H9 (cell line): ENCODE results near the gene CAMK2B. TPM values are rescaled to one million over a fixed set of nuclear protein-coding genes. Genes with fewer than 3 reads are reported as not detected.

Source experiments
- DNase-seq: peaks from one replicate; pipeline ENCODE4 v3.0.0-alpha.2; 2017
- H2AFZ ChIP-seq: one replicate; pipeline ENCODE4 v1.6.1; 2013; ENCODE audit warnings: mild to moderate bottlenecking, low read length, control low read depth, moderate library complexity
- H2AK5ac ChIP-seq: 2 replicates; pipeline ENCODE4 v1.6.1; 2013; ENCODE audit warnings: low read length, control low read depth, mixed read lengths; ENCODE audit not compliant: insufficient read length
- H2BK120ac ChIP-seq: one replicate; pipeline ENCODE4 v1.6.1; 2013; ENCODE audit warnings: low read depth, mild to moderate bottlenecking, low read length, control low read depth, inconsistent platforms; ENCODE audit not compliant: poor library complexity, severe bottlenecking
- H2BK12ac ChIP-seq: 2 replicates; pipeline ENCODE4 v1.6.1; 2013; ENCODE audit warnings: low read length, control low read depth, mixed read lengths, low read depth; ENCODE audit not compliant: insufficient read length
- H2BK15ac ChIP-seq: 2 replicates; pipeline ENCODE4 v1.6.1; 2013; ENCODE audit warnings: low read depth, low read length, control low read depth
- H2BK20ac ChIP-seq: one replicate; pipeline ENCODE4 v1.6.1; 2013; ENCODE audit warnings: low read depth, mild to moderate bottlenecking, low read length, control low read depth, inconsistent platforms; ENCODE audit not compliant: poor library complexity, severe bottlenecking
- H2BK5ac ChIP-seq: 2 replicates; pipeline ENCODE4 v1.6.1; 2013; ENCODE audit warnings: low read length, control low read depth, mixed read lengths; ENCODE audit not compliant: insufficient read length
- H3K14ac ChIP-seq: 2 replicates; pipeline ENCODE4 v1.6.1; 2013; ENCODE audit warnings: low read length, control low read depth; ENCODE audit not compliant: insufficient read depth
- H3K18ac ChIP-seq: 2 replicates; pipeline ENCODE4 v1.6.1; 2013; ENCODE audit warnings: low read depth, mild to moderate bottlenecking, mixed read lengths, low read length, control low read depth; ENCODE audit not compliant: insufficient read length
- H3K23ac ChIP-seq: 2 replicates; pipeline ENCODE4 v1.6.1; 2013; ENCODE audit warnings: low read length, control low read depth, mixed read lengths, low read depth; ENCODE audit not compliant: insufficient read length
- H3K23me2 ChIP-seq: 2 replicates; pipeline ENCODE4 v1.6.1; 2013; ENCODE audit warnings: low read depth, mild to moderate bottlenecking, mixed read lengths, low read length, control low read depth; ENCODE audit not compliant: insufficient read length, poor library complexity, severe bottlenecking
- H3K27ac ChIP-seq: 2 replicates; pipeline ENCODE4 v1.5.1; 2013; ENCODE audit warnings: low read length, control low read depth, mixed read lengths, low read depth; ENCODE audit not compliant: insufficient read length
- H3K27me3 ChIP-seq: 2 replicates; pipeline ENCODE4 v1.6.1; 2013; ENCODE audit warnings: low read length, control low read depth, inconsistent platforms; ENCODE audit not compliant: insufficient read depth
- H3K4ac ChIP-seq: 2 replicates; pipeline ENCODE4 v1.6.1; 2013; ENCODE audit warnings: low read depth, mild to moderate bottlenecking, control low read depth, inconsistent platforms, low read length, moderate library complexity
- H3K4me1 ChIP-seq: 2 replicates; pipeline ENCODE4 v1.6.1; 2013; ENCODE audit warnings: low read length, control low read depth, inconsistent platforms; ENCODE audit not compliant: insufficient read depth
- H3K4me2 ChIP-seq: 2 replicates; pipeline ENCODE4 v1.6.1; 2013; ENCODE audit warnings: low read length, control low read depth, mixed read lengths; ENCODE audit not compliant: insufficient read length, insufficient read depth
- H3K56ac ChIP-seq: 2 replicates; pipeline ENCODE4 v1.6.1; 2013; ENCODE audit warnings: low read depth, mild to moderate bottlenecking, mixed read lengths, low read length, control low read depth; ENCODE audit not compliant: insufficient read length
- H3K79me1 ChIP-seq: 2 replicates; pipeline ENCODE4 v1.6.1; 2013; ENCODE audit warnings: low read depth, mild to moderate bottlenecking, moderate library complexity, low read length, control low read depth, inconsistent platforms; ENCODE audit not compliant: insufficient read depth, poor library complexity, severe bottlenecking
- H3K79me2 ChIP-seq: 2 replicates; pipeline ENCODE4 v1.6.1; 2013; ENCODE audit warnings: low read length, control low read depth, inconsistent platforms; ENCODE audit not compliant: insufficient read depth
- H3K9ac ChIP-seq: 2 replicates; pipeline ENCODE4 v1.6.1; 2013; ENCODE audit warnings: low read length, control low read depth, mixed read lengths; ENCODE audit not compliant: insufficient read length; ENCODE audit errors: extremely low read depth
- H3K9me3 ChIP-seq: one replicate; pipeline ENCODE4 v1.6.1; 2013; ENCODE audit warnings: low read depth, low read length, inconsistent platforms; ENCODE audit not compliant: control insufficient read depth
- H3T11ph ChIP-seq: one replicate; pipeline ENCODE4 v1.6.1; 2013; ENCODE audit warnings: mild to moderate bottlenecking, low read length, control low read depth, inconsistent platforms
- H4K20me1 ChIP-seq: one replicate; pipeline ENCODE4 v1.6.1; 2013; ENCODE audit not compliant: control insufficient read depth, insufficient read length, insufficient read depth
- H4K5ac ChIP-seq: 2 replicates; pipeline ENCODE4 v1.6.1; 2013; ENCODE audit warnings: low read depth, mild to moderate bottlenecking, mixed read lengths, low read length, control low read depth; ENCODE audit not compliant: insufficient read length
- H4K8ac ChIP-seq: replicated peaks from 2 replicates; pipeline ENCODE4 v1.6.1; 2013; ENCODE audit warnings: low read length, control low read depth, mixed read lengths, low read depth; ENCODE audit not compliant: insufficient read length
- H4K91ac ChIP-seq: 2 replicates; pipeline ENCODE4 v1.6.1; 2013; ENCODE audit warnings: low read depth, mild to moderate bottlenecking, moderate library complexity, mixed read lengths, low read length, control low read depth; ENCODE audit not compliant: insufficient read length
- H3K27ac Mint-ChIP-seq, 3 experiments: 2 replicates in 2 of 3; 3 replicates in 1 of 3; pipeline ENCODE4 v1.8.0; 2020 to 2021; ENCODE audit warnings: mixed read lengths in 3 of 3, mild to moderate bottlenecking in 1 of 3, moderate library complexity in 1 of 3
- H3K27me3 Mint-ChIP-seq: 2 replicates; pipeline ENCODE4 v1.8.0; 2021; ENCODE audit warnings: low read depth, mild to moderate bottlenecking, moderate library complexity, mixed read lengths
- H3K36me3 Mint-ChIP-seq, 3 experiments: 2 replicates in 2 of 3; 3 replicates in 1 of 3; pipeline ENCODE4 v1.8.0; 2020 to 2021; ENCODE audit warnings: low read depth in 3 of 3, mixed read lengths in 3 of 3; ENCODE audit not compliant: insufficient read depth in 1 of 3
- H3K4me1 Mint-ChIP-seq, 2 experiments: 2 replicates each; pipeline ENCODE4 v1.8.0; 2020; ENCODE audit warnings: mixed read lengths in 2 of 2
- H3K4me3 Mint-ChIP-seq, 2 experiments: 2 replicates in 1 of 2; 3 replicates in 1 of 2; pipeline ENCODE4 v1.8.0; 2020 to 2021; ENCODE audit warnings: mild to moderate bottlenecking in 2 of 2, mixed read lengths in 2 of 2, moderate library complexity in 1 of 2
- H3K9me3 Mint-ChIP-seq, 2 experiments: 2 replicates in 1 of 2; 3 replicates in 1 of 2; pipeline ENCODE4 v1.8.0; 2020; ENCODE audit warnings: mild to moderate bottlenecking in 2 of 2, mixed read lengths in 2 of 2, moderate library complexity in 1 of 2
- CTCF ChIP-seq: fragments of 200-600 bp; sonication (generic); conservative IDR thresholded peaks from 3 replicates; pipeline ENCODE4 v1.8.0; 2021; ENCODE audit warnings: antibody characterized with exemption, mild to moderate bottlenecking
- WGBS: extraction: QIAGEN DNeasy Blood & Tissue Kit; methylation state at CpG from one replicate; pipeline ENCODE4 v1.1.7; 2013; ENCODE audit warnings: missing lambda C conversion rate, low lambda C conversion rate, mixed read lengths; ENCODE audit not compliant: insufficient read length; ENCODE audit errors: extremely low coverage; 5-methylcytosine and 5-hydroxymethylcytosine counted together
- total RNA-seq: library from RNA; stranded (reverse); gene quantifications from 2 replicates; pipeline ENCODE4 v1.2.1, GENCODE V29; 2021

The CAMK2B gene
- total RNA-seq, 1 experiment from 2014 or later = 0.17 TPM

GRCh38 chr7:44327981-44328380, 2.6 kb upstream of the CAMK2B start:
- Histone ChIP-seq H3K79me1 (no peaks in the 10 kb centered on the region), H3K18ac (no peak overlapping the region), H3K23ac (no peak overlapping the region), H3K79me2 (no peaks in the 10 kb centered on the region), H3K9me3 (no peaks in the 10 kb centered on the region), H3K4me2 (no peak overlapping the region), H2BK5ac (no peak overlapping the region), H4K8ac (no peak overlapping the region), H4K5ac (no peak overlapping the region), H3K27me3 (peaks cover 31% of the 10 kb centered on the region; the same call in 1 of the 2 replicates), H2BK15ac (no peak overlapping the region), H3K4ac (no peak overlapping the region), H4K91ac (no peak overlapping the region), H3K27ac (no peak overlapping the region), H3K56ac (no peak overlapping the region), H3K4me1 (no peaks in the 10 kb centered on the region), H2BK120ac (no peak overlapping the region), H3T11ph (no peak overlapping the region), H2AFZ (no peak overlapping the region), H2BK12ac (no peak overlapping the region), H3K9ac (no peak overlapping the region), H2BK20ac (no peak overlapping the region), H3K23me2 (peaks cover 5% of the 10 kb centered on the region), H2AK5ac (no peak overlapping the region), H4K20me1 (no peaks in the 10 kb centered on the region), H3K14ac (no peak overlapping the region; the same call in 1 of the 2 replicates)
- TF ChIP-seq CTCF = no peak
- Mint-ChIP-seq H3K4me1 (peaks cover 11 to 25% of the 10 kb centered on the region in 2 experiments), H3K27me3 (peaks cover 59% of the 10 kb centered on the region), H3K27ac (no peak overlapping the region), H3K9me3 (no peaks in the 10 kb centered on the region; a peak in 1 of 5 replicates), H3K36me3 (no peaks in the 10 kb centered on the region; a peak in 1 of 7 replicates), H3K4me3 (no peak overlapping the region)
- no CpG with 5 or more reads among the region's 5 CpGs for WGBS
- DNase-seq = no peak
